Left renal pelvis (tissue), 4 donors: ENCODE results near the gene TCAP. TPM values are rescaled to one million over a fixed set of nuclear protein-coding genes. Genes with fewer than 3 reads are reported as not detected.
A peak's percentile ranks its signal among the peaks of the same experiment; 100 is the strongest.
"Not testable (repeated sequence)": the region's sequence is repeated elsewhere in the genome, so short reads cannot be mapped to it uniquely, and the experiment has no call there.

Experiments
- DNase-seq, 4 donors: peaks; one replicate each; pipeline ENCODE4 v3.0.0-alpha.2; 2013; ENCODE audit warnings: low read depth in 4 of 4, low spot score in 3 of 4
- polyA plus RNA-seq, 4 donors: library from polyadenylated mRNA; unstranded; fragments of 120-200 nt; gene quantifications; one replicate each; pipeline ENCODE4 v1.2.1, GENCODE V29; 2013; ENCODE audit not compliant: insufficient read length in 4 of 4

The TCAP gene
- polyA plus RNA-seq, 4 donors: 0.96 to 2.9 (median 1.8) TPM

DNA sequence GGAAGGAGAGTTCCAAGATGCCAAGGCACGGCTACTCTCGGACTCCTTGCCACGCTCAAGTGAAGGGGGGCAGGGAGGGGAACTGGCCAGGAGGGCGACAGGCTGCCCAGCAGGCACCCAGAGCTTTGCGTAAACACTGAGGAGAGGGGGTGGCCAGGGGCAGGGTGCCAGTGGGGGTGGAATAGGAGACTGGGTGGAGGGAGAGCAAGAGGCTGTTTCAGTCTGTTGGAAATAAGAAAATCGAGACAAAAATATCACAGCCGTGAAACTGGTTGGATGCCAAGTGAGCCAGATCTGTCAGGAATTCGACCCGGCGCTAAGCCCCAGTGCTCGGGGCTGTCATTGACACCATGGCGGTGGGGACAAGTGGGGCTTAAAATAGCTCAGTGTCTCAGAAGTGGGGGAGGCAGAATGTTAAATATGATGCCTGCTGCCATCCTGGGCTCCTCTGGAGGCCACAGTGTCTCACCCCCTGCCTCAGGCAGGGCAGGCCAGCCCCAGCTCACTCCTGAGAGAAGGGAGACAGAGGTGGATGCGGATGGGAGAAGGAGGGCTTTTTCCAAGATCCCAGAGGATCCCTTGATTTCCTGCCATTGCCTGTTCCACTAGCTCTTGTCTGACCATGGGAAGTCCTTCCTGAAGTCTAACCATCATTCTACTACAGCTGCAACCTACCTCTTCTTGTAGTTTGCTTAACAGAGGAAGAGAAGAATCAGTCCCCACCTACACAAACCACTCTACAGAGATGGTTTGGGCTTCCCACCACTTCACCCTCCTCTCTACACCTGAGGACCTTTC lies 12.6 kb downstream of the TCAP start:
- no peak for DNase-seq

DNA sequence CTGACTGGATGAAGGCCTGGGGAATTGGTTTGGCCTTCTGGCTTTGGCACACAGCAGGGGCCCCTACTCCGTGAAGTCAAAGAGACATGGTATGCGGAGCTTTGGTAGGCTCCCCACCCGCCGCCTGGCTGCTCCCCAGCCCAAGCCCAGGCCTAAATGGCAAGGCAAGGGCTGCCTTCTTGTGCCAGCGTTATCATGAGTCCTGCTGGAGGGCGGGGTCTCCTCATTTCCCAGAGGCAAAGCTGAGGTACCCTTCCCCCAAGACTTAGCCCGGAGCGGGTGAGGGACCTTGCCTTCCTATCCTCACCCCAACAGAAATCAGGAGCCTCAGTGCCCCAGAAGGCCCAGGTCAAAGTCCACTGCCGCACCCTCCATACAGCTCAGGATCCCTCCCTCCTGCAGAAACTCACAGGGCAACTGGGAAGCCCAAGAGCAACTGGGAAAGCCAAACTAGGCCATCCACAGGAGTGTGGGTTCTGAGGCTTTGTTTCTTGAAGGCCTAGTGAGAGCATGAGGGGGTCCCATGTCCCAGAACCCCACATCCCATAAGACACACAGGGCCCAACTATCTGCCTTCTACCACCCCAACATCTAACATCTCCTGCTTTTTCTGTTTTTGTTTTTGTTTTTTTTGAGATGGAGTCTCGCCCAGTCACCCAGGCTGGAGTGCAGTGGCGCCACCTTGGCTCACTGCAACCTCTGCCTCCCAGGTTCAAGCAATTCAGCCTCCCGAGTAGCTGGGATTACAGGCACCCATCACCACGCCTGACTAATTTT lies 13.4 kb downstream of the TCAP start:
- no peak for DNase-seq

GRCh38 chr17:39679521-39680192 lies 14.5 kb downstream of the TCAP start:
- no peak for DNase-seq

DNA sequence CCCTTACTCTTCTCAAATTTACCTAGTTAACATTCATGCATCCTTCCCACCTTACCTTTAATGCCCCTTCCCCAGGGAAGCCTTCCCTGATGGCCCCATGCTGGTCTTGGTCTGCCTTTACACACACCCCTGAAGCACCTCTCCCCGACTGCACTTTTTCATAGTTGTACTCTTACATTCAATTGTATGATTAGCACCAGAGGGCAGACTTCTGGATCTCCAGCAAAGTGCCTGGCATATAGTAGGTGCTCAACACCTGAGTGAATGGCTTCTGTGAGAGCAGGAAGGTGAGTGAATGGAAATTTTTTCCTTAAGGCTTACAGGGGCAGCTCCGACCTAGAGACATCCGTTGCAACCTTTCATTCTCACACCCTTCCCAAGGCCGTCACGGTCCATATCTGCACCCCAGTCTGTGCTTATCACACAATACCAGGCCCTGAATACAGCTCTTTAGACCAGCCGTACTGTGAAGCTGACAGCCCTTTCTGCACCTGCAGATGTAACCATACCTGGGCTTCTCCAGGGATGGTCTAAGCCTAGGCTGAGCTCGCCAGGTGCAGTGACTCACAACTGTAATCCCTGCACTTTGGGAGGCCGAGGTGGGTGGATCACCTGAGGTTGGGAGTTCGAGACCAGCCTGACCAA lies 18.3 kb downstream of the TCAP start:
- no peak for DNase-seq

- DNase-seq: no peak
Observed at GRCh38 chr17:39684369-39685192, 19.4 kb downstream of the TCAP start.

DNA sequence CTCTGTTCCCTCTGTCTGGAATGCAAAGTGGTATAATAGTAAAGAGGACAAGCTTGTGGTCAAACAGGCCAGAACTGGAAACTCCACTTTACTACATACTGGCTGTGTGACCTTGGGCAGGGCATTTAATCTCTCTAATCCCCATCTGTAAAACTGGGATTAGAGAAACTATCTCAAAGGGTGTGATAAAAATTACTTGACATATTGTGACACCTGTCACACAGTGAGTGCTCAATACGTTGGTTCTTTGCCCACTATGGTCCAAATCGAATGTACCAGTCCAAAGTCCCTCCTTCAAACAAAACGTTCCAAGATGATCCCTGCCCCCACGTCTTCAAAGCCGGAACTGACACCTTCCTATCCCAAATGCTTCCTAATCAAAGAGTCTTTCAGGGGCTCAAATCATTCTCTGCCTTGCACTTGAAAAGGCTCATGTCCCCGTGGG lies 22.0 kb downstream of the TCAP start:
- DNase-seq: no peak

GRCh38 chr17:39687546-39688474 lies 22.7 kb downstream of the TCAP start, which contains the start of gene PGAP3:
Gene PGAP3, minus strand, starts transcription at chr17:39688057. Its CDS starts 43 bp downstream, at chr17:39688014.
- DNase-seq: peak in 2 of 4 donors; percentile 78 to 79

- no peak for DNase-seq
Observed at GRCh38 chr17:39688475-39688835, 23.3 kb downstream of the TCAP start.

- no peak for DNase-seq
Observed at GRCh38 chr17:39688945-39689344, 23.8 kb downstream of the TCAP start.

DNA sequence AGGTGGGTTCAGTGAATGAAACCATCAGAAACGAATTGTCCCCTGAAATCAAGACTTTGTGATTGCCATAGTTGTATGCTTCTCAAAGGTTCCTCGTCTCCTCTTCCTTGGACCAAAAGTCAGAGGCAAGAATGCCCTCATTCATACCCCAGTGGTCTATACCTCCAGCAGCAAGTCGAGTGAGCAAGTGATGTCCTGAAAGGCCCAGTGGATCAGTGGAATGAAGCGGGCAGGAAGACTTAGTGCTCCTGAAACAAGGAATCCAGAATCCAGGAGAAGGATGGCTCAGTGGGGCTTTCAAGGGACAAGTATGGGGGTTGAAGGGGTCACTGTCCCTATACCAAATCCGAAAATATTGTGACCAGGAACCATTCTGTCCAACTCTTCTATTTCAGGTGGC lies 29.4 kb downstream of the TCAP start:
- no peak for DNase-seq

GRCh38 chr17:39695089-39695474 lies 29.9 kb downstream of the TCAP start:
- no peak for DNase-seq

- no peak for DNase-seq
Observed at GRCh38 chr17:39696731-39697130, 31.6 kb downstream of the TCAP start.

- DNase-seq: no peak
Observed at GRCh38 chr17:39697961-39698360, 32.8 kb downstream of the TCAP start.

- DNase-seq: not testable (repeated sequence)
Observed at GRCh38 chr17:39699157-39699817, 34.1 kb downstream of the TCAP start.

- peak in 1 of 4 donors; percentile 70 for DNase-seq
Observed at GRCh38 chr17:39699818-39700147, 34.6 kb downstream of the TCAP start, which contains the start of gene ERBB2. Gene ERBB2, plus strand, starts transcription at chr17:39700064. Its CDS starts 175 bp downstream, at chr17:39700239.

DNA sequence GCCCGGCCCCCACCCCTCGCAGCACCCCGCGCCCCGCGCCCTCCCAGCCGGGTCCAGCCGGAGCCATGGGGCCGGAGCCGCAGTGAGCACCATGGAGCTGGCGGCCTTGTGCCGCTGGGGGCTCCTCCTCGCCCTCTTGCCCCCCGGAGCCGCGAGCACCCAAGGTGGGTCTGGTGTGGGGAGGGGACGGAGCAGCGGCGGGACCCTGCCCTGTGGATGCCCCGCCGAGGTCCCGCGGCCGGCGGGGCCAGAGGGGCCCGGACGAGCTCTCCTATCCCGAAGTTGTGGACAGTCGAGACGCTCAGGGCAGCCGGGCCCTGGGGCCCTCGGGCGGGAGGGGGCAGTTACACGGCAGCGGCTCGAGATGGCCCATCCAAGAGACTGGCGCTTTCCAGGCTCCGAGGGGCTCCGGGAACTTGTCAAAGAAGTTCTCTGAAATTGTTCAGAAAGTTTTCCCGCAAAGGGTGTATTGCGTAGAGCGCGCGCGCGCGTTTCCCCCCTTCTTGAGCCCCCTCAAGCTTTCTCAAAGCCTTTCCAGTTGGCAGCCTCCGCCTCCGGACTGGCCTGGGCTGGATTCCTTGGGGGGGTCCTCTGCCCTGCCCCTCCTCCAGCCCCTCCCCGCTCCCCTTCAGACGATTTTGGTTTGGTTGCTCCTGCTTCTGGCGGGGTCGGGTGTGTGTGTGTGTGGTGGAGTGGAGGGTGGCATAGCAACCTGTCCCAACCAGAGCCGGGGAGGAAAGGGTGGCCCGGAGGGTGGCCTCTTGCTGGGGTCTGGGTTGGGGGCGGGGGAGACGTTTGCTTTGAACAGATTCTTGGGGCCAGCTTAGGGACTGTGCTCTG lies 35.2 kb downstream of the TCAP start:
- no peak for DNase-seq

- DNase-seq: no peak
Observed at GRCh38 chr17:39701012-39701783, 36.0 kb downstream of the TCAP start.
